Pancreas (tissue), 10 donors: Measurements from ENCODE around the gene ONECUT2. TPM values are rescaled to one million over a fixed set of nuclear protein-coding genes. Genes with fewer than 3 reads are reported as not detected.

Experiments
- ATAC-seq, 4 donors: fragments of 200-7000 bp; cut with Tn5 transposase; one replicate each; pipeline versions ENCODE4 v1.8.0 to v1.9.1; 2020; ENCODE audit warnings: mild to moderate bottlenecking in 4 of 4, moderate library complexity in 4 of 4
- DNase-seq, 6 donors: peaks; one replicate each; pipeline ENCODE4 v3.0.0-alpha.2; 2020
- FAIRE-seq: peaks from 2 replicates; lab custom pipeline; 2012; peaks lifted over from hg19 to GRCh38; lab: Jason Lieb, UNC
- H3K27ac ChIP-seq, 4 donors: fragments of 200-600 bp; sonication (generic); 1 replicate in 3 of 4; 2 replicates in 1 of 4; pipeline versions ENCODE4 v1.5.0 to v1.8.0; 2020
- H3K27me3 ChIP-seq, 4 donors: fragments of 200-600 bp; one replicate each; pipeline ENCODE4 v1.8.0; 2021
- H3K36me3 ChIP-seq, 3 donors: fragments of 200-600 bp; sonication (generic) in 1 of 3; one replicate each; pipeline versions ENCODE4 v1.5.0 to v1.8.0; 2020 to 2021
- H3K4me1 ChIP-seq, 3 donors: fragments of 200-600 bp; one replicate each; pipeline ENCODE4 v1.8.0; 2021
- H3K4me3 ChIP-seq, 4 donors: fragments of 200-600 bp; sonication (generic) in 2 of 4; one replicate each; pipeline versions ENCODE4 v1.5.0 to v1.8.0; 2020 to 2021
- H3K9me3 ChIP-seq, 4 donors: fragments of 200-600 bp; one replicate each; pipeline ENCODE4 v1.8.0; 2021
- CTCF ChIP-seq, 4 donors: fragments of 200-600 bp; sonication (generic) in 3 of 4; IDR thresholded peaks; one replicate each; pipeline versions ENCODE4 v1.5.0 to v1.8.0; 2021; ENCODE audit warnings: antibody characterized with exemption in 4 of 4
- WGBS, 2 donors: extraction: QIAGEN DNeasy Blood & Tissue Kit; methylation state at CpG; one replicate each; pipeline ENCODE4 v1.1.7; 2013; 5-methylcytosine and 5-hydroxymethylcytosine counted together
- intact Hi-C, 3 donors: fragments of 100-400 bp; cut with DNase I; formaldehyde crosslinking; loops; one replicate each; pipeline versions ENCODE4 v1.11.1 to v1.14.2; 2022
- polyA plus RNA-seq, 2 donors: library from polyadenylated mRNA; stranded (reverse); fragments of 200-250 nt; gene quantifications; one replicate each; pipeline ENCODE4 v1.2.3, GENCODE V29; 2013
- total RNA-seq, 6 donors: library from RNA; stranded (reverse); fragmentation: NEBNext Ultra II Directional in 4 of 6; extraction: Animal tissue kit (Norgen Biotek cat#: 25700) in 4 of 6; gene quantifications; one replicate each; pipeline versions ENCODE4 v1.2.1 to v1.2.4, GENCODE V29; 2021 to 2023
- donor health status: healthy with polysubstance abuse.
- donor health status: DM: no; HTN: no; CAD: no; lungs with moderate emphysema.
- donor health status: DM: no; HTN: no; CAD: no.
- donor health status: control.
- donor health status: control.
- donor health status: Bipolar disorder and iron deficiency.
- donor health status: DM: yes; HTN: yes; CAD: no.
- donor health status: DM: no; HTN: no; CAD: no.
- donor health status: DM: no; HTN: no; CAD: no.
- donor health status: DM: yes; HTN: yes; CAD: no.

Gene ONECUT2
- total and polyA plus RNA-seq, 8 donors, result 1.4 to 9.7 (median 5.4) TPM

DNA sequence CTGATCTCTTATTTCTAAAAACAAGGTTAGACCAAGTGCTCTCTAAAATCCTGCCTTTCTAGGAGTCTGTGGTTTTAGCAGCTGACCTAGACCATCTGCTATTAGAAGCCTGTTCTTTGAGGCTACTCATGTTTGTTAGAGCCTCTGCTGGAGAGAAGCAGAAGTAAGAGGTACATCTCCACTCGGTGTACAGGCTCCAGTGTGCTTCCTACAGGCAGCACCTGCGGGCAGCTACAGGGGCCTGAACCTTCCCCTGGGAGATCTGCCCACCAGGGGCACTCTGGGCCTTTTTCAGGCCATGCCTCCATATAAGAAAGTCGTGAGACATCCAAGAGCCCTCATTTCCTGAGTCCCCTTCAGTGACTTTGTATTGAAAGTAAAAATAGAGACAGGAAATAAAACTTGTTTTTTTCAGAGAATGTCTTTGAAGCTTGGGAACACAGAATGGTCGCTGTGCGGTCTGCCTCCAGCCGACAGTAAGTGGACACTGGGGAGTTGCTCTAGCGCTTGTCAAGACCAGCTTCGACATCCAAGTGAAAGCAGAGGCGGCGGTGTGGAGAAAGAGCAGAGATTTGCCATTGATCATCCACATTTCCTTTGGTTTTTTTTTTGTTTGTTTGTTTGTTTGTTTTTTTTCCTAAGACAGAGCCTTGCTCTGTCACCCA, 31.7 kb downstream of the ONECUT2 start:
- no peak for TF ChIP-seq CTCF (IDR thresholded peaks at IDR 0.05)
- DNase-seq (no peak), ATAC-seq (peak in 1 of 4 donors; percentile 11), FAIRE-seq (no peak)
- Histone ChIP-seq H3K36me3 (no peaks in the 10 kb centered on the region), H3K9me3 (no peaks in the 10 kb centered on the region), H3K27ac (no peak overlapping the region), H3K4me1 (peaks cover 0 to 8% (median 0%) of the 10 kb centered on the region in 3 donors), H3K4me3 (no peak overlapping the region), H3K27me3 (no peaks in the 10 kb centered on the region)
- intact Hi-C loops, result no loop called here
- WGBS, 2 donors, result 76 to 80% methylated on average over 10 of the region's 10 CpGs

GRCh38 chr18:57469884-57470283, 34.7 kb downstream of the ONECUT2 start:
- DNase-seq, result no peak
- Histone ChIP-seq H3K9me3 (no peaks in the 10 kb centered on the region), H3K36me3 (no peaks in the 10 kb centered on the region), H3K27ac (no peak overlapping the region), H3K4me1 (peaks cover 0 to 8% (median 0%) of the 10 kb centered on the region in 3 donors), H3K27me3 (no peaks in the 10 kb centered on the region), H3K4me3 (no peak overlapping the region)
- FAIRE-seq, result no peak
- 51 to 52% methylated on average over 3 of the region's 3 CpGs for WGBS, 2 donors
- intact Hi-C loops, result no loop called here
- no peak for ATAC-seq
- no peak for TF ChIP-seq CTCF (IDR thresholded peaks at IDR 0.05)

- Histone ChIP-seq H3K4me3 (no peak overlapping the region), H3K9me3 (no peaks in the 10 kb centered on the region), H3K4me1 (no peaks in the 10 kb centered on the region), H3K36me3 (peaks cover 0 to 4% (median 0%) of the 10 kb centered on the region in 3 donors), H3K27me3 (no peaks in the 10 kb centered on the region), H3K27ac (no peak overlapping the region)
- no peak for DNase-seq
- WGBS, 2 donors, result 84 to 90% methylated on average over 3 of the region's 3 CpGs
- TF ChIP-seq CTCF (IDR thresholded peaks at IDR 0.05), result no peak
- FAIRE-seq, result no peak
- ATAC-seq, result no peak
- intact Hi-C loops, result no loop called here
These were observed 40.2 kb downstream of the ONECUT2 start for GRCh38 chr18:57475408-57475807.

DNA sequence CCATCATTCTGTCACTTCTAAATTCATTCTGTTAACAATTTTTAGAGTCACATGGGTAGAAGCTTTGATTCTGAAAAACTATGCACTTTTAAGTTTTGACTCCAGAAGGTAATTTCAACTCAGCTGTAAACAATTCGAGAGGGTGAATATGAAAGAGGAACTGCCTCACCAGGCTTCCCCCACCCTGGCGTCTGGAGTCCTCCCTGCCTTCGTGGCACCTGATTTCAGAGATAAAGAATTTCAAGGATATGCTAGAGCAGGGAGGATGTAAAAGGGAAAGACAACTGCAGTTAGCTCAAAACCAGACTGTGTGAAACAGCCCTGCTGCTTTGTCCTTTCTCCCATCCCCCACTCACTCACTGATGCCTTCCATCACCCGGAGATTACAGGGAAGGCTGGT, 40.7 kb downstream of the ONECUT2 start:
- Histone ChIP-seq H3K36me3 (peaks cover 0 to 4% (median 0%) of the 10 kb centered on the region in 3 donors), H3K4me1 (no peaks in the 10 kb centered on the region), H3K27me3 (no peaks in the 10 kb centered on the region), H3K27ac (no peak overlapping the region), H3K9me3 (no peaks in the 10 kb centered on the region), H3K4me3 (no peak overlapping the region)
- ATAC-seq (no peak), DNase-seq (no peak), FAIRE-seq (no peak)
- intact Hi-C loops, result no loop called here
- TF ChIP-seq CTCF (IDR thresholded peaks at IDR 0.05), result no peak
- 51 to 64% methylated on average over 4 of the region's 4 CpGs for WGBS, 2 donors

DNA sequence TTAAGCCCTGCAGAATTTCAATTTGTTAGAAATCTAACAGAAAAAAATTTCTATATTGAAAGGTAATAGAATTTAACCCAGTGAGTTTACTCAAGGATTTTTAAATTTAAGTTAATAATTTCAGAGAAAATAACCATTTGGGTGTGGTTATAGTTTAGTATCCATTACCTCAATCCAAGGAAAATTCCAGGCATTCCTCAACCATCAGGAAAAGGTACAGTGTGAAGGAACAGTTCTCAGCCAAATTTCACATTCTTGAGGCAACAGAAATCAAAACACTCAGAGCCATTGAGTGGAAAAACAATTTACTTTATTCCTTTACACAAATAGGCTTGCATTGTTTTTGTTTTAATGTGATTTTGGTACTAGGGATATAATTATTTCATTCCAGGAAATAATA, 45.6 kb downstream of the ONECUT2 start:
- ATAC-seq (no peak), DNase-seq (no peak), FAIRE-seq (no peak)
- Histone ChIP-seq H3K9me3 (no peaks in the 10 kb centered on the region), H3K4me3 (no peak overlapping the region), H3K27me3 (no peaks in the 10 kb centered on the region), H3K4me1 (no peaks in the 10 kb centered on the region), H3K36me3 (no peaks in the 10 kb centered on the region), H3K27ac (no peak overlapping the region)
- TF ChIP-seq CTCF (IDR thresholded peaks at IDR 0.05), result no peak
- intact Hi-C loops, result no loop called here
